Tibial artery (tissue), 4 donors: ENCODE measurements around the gene SCARB1.
"Not testable (repeated sequence)": the region's sequence is repeated elsewhere in the genome, so short reads cannot be mapped to it uniquely, and the experiment has no call there.

Experiments
- DNase-seq, 2 donors: peaks; one replicate each; pipeline ENCODE4 v3.0.0-alpha.2; 2019
- H3K27ac ChIP-seq, 2 donors: fragments of 200-600 bp; sonication (generic) in 1 of 2; 1 replicate in 1 of 2; 2 replicates in 1 of 2; pipeline ENCODE4 v1.5.1; 2018 to 2019; ENCODE audit warnings: mild to moderate bottlenecking in 1 of 2
- H3K27me3 ChIP-seq, 2 donors: fragments of 200-600 bp; sonication (generic) in 1 of 2; one replicate each; pipeline versions ENCODE4 v1.5.1 to v1.6.0; 2016 to 2019
- H3K36me3 ChIP-seq, 3 donors: fragments of 200-600 bp; sonication (generic) in 2 of 3; one replicate each; pipeline ENCODE4 v1.5.1; 2016 to 2019; ENCODE audit warnings: mild to moderate bottlenecking in 2 of 3
- H3K4me1 ChIP-seq, 4 donors: fragments of 200-600 bp; sonication (generic) in 2 of 4; 1 replicate in 3 of 4; 2 replicates in 1 of 4; pipeline ENCODE4 v1.5.1; 2016 to 2019
- H3K4me3 ChIP-seq, 2 donors: fragments of 200-600 bp; sonication (generic) in 1 of 2; 1 replicate in 1 of 2; 2 replicates in 1 of 2; pipeline ENCODE4 v1.5.1; 2018 to 2019; ENCODE audit warnings: mild to moderate bottlenecking in 2 of 2
- H3K9me3 ChIP-seq, 3 donors: fragments of 200-600 bp; sonication (generic) in 1 of 3; one replicate each; pipeline ENCODE4 v1.5.1; 2016 to 2019
- intact Hi-C: fragments of 100-400 bp; cut with DNase I; formaldehyde crosslinking; loops from one replicate; pipeline ENCODE4 v1.15.0; 2023; ENCODE audit warnings: low total_unique reads
- TF ChIP-seq, protein P1 (sequence below), 2 experiments: fragments of 200-600 bp in 1 of 2; fragments of 450-650 bp in 1 of 2; IDR thresholded peaks; one replicate each; pipeline ENCODE4 v1.5.1; 2017 to 2019; ENCODE audit warnings: antibody characterized with exemption in 2 of 2, mild to moderate bottlenecking in 1 of 2, moderate library complexity in 1 of 2

The SCARB1 gene

DNA sequence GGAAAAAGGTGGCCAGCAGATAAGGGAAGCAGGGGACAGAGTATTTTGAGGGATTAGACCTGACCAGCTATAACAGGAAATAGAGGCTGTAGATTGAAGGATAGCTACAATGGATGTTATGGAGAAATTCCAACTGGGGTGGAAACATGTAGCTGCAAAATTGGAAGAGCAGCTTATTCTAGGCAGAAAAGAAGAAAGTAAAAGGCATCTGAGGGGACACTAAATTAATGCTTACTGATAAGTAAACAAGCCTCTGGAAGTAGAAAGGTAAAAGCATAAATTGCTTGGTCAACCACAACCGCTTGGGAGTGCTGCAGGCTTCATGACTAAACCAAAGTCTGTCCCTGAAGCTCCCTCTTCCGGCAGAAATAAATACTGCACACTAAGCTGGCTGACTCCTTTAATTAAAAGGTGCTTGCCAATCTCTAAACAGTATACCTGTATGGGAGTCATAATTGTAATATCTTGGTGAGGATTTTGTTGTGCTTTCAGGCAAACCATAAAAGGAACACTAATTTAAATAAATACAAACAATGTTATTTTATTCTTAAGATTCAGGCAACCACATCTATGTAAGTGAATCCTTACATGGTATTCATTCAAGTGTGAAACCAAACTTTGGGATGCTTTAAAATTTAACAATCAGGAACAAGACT, 43.1 kb upstream of the SCARB1 start:
- H3K4me1 ChIP-seq = peaks cover 0 to 46% (median 28%) of the 10 kb centered on the region in 4 donors
- intact Hi-C loops = loop anchor here (5.0 kb wide), 1 partner anchor 36 kb away; no protein-coding TSS in a partner anchor
- TF ChIP-seq, protein P1, sequence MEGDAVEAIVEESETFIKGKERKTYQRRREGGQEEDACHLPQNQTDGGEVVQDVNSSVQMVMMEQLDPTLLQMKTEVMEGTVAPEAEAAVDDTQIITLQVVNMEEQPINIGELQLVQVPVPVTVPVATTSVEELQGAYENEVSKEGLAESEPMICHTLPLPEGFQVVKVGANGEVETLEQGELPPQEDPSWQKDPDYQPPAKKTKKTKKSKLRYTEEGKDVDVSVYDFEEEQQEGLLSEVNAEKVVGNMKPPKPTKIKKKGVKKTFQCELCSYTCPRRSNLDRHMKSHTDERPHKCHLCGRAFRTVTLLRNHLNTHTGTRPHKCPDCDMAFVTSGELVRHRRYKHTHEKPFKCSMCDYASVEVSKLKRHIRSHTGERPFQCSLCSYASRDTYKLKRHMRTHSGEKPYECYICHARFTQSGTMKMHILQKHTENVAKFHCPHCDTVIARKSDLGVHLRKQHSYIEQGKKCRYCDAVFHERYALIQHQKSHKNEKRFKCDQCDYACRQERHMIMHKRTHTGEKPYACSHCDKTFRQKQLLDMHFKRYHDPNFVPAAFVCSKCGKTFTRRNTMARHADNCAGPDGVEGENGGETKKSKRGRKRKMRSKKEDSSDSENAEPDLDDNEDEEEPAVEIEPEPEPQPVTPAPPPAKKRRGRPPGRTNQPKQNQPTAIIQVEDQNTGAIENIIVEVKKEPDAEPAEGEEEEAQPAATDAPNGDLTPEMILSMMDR (IDR thresholded peaks at IDR 0.05) = peak; percentile 94 to 95
- no peaks in the 10 kb centered on the region for H3K27me3 ChIP-seq
- peaks cover 14 to 15% (median 14%) of the 10 kb centered on the region in 3 donors for H3K36me3 ChIP-seq
- peak overlapping the region; percentile 33 to 42 for H3K27ac ChIP-seq
- peak; percentile 88 to 95 for DNase-seq
- no peaks in the 10 kb centered on the region for H3K9me3 ChIP-seq
- no peak overlapping the region for H3K4me3 ChIP-seq

DNA sequence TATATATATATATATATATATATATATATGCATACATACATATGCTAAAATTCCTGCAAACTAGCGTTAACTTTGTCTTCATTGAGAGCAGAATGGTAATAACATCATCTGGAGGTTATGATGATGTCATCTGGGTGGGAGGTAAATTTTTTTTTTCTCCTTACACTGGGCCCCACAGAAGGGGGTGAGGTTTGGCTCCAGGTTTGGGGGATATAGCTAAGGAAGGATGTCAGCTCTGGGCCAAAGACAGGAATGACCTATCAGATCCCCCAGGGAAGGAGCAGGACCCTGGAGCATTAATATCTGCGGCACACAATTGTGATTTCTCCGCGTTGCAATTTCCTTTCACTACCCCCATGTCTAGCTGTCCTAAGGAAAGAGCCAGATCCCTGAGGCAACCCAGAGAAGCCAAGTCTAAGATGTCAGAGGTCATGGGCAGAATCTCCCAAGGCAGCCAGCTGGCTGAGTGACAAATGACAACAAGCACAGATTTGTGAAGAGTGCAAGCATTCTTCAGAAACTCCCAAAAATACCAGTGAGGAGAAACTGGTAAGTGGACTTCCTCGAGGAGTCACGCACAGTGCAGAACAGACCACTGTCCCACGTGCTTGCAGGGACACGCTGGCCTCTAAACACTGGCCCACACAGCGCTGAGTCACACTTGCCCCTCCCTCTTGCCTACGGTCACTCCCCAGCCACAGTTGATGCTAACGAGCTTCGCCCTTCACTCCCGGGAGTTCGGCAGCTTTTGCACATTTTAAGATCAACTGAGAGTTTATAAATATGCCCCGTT, 40.8 kb upstream of the SCARB1 start:
- Histone ChIP-seq H3K27me3 (no peaks in the 10 kb centered on the region), H3K4me1 (peaks cover 0 to 37% (median 13%) of the 10 kb centered on the region in 4 donors), H3K27ac (peak overlapping the region; percentile 72 to 79), H3K4me3 (peak overlapping the region; percentile 6 to 26), H3K9me3 (no peaks in the 10 kb centered on the region), H3K36me3 (no peaks in the 10 kb centered on the region)
- peak; percentile 95 to 96 for DNase-seq
- TF ChIP-seq, protein P1 (IDR thresholded peaks at IDR 0.05) = no peak
- intact Hi-C loops = loop anchor here (5.0 kb wide), 2 partner anchors 38 to 127 kb away; no protein-coding TSS in a partner anchor

DNA sequence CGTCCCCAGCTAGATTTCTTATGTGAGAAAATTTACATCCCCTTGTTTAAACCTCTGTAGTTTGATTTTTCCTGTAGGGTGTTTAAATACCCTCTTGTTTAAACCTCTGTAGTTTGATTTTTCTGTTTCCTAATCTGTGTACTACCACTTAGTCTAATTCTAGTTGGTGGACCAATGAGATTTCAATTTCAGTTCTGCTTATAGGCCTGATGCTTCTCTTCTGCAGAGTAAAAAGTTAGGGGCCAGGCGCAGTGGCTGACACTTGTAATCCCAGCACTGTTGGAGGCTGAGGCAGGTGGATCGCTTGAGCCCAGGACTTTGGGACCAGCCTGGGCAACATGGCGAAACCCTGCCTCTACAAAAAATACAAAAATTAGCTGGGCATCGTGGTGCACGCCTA, 39.3 kb upstream of the SCARB1 start:
- TF ChIP-seq, protein P1 (IDR thresholded peaks at IDR 0.05) = no peak
- H3K9me3 ChIP-seq = no peaks in the 10 kb centered on the region
- peaks cover 0 to 45% (median 15%) of the 10 kb centered on the region in 4 donors for H3K4me1 ChIP-seq
- H3K27me3 ChIP-seq = no peaks in the 10 kb centered on the region
- H3K27ac ChIP-seq = no peak overlapping the region
- intact Hi-C loops = loop anchor here (5.0 kb wide), 1 partner anchor 126 kb away; no protein-coding TSS in a partner anchor
- no peaks in the 10 kb centered on the region for H3K36me3 ChIP-seq
- DNase-seq = no peak
- H3K4me3 ChIP-seq = no peak overlapping the region

DNA sequence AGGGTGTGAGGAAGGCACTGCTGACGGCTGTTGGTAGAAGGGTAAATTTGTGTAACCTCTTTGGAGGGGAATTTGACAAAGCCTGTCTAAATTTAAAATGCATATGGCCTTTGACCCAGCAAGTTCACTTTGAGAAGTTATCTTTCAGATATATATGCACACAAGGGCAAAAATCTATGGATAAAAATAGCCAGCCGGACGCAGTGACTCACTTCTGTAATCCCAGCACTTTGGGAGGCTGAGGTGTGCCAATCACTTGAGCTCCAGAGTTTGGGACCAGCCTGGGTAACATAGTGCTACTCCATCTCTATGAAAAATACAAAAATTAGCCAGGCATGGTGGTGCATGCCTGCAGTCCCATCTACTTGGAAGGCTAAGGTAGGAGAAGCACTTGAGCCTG, 37.3 kb upstream of the SCARB1 start:
- Histone ChIP-seq H3K36me3 (no peaks in the 10 kb centered on the region), H3K9me3 (no peaks in the 10 kb centered on the region), H3K27ac (no peak overlapping the region), H3K27me3 (no peaks in the 10 kb centered on the region), H3K4me1 (peaks cover 0 to 40% (median 12%) of the 10 kb centered on the region in 4 donors), H3K4me3 (no peak overlapping the region)
- intact Hi-C loops = loop anchor here (5.0 kb wide), 1 partner anchor 124 kb away; no protein-coding TSS in a partner anchor
- DNase-seq = no peak
- TF ChIP-seq, protein P1 (IDR thresholded peaks at IDR 0.05) = no peak

DNA sequence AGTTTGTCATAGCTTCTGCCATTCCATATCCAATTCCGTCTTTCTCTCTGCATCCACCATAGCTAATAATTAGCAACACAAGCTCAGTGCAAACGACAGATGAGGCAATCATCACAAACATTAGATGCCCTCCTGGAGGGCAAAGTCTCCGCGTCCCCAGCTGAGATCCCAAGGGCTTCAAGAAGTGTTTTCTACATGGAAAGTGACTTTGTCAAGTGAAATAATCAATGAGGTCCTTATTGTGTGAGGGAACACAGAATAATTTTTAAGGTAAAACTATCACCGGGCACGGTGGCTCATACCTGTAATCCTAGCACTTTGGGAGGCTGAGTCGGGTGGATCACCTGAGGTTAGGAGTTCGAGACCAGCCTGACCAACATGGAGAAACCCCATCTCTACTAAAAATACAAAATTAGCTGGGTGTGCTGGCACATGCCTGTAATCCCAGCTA, 36.7 kb upstream of the SCARB1 start:
- H3K4me3 ChIP-seq, H3K36me3 ChIP-seq: not testable (repeated sequence)

DNA sequence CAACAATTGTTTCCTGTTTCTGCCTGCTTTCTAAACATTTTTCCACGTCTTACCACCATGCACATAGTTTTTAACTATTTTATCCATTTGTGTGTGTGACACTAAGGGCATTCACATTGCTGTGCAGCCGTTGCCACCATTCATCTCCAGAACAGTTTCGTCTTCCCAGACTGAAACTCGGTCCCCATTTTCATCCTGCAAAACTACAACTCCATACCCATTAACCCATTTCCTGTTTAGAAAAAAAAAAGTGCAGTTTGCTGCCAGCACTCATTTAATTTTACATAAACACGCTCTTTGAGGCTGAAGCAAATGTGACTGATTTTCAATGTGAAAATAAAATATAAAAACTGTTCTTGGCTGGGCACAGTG, 35.2 kb upstream of the SCARB1 start:
- no peak for DNase-seq
- no peaks in the 10 kb centered on the region for H3K27me3 ChIP-seq
- no peak overlapping the region for H3K27ac ChIP-seq

More for the DNA sequence above, 36.7 kb upstream of the SCARB1 start:
- peaks cover 0 to 39% (median 12%) of the 10 kb centered on the region in 4 donors for H3K4me1 ChIP-seq
- not testable (repeated sequence) for H3K27ac ChIP-seq, H3K27me3 ChIP-seq, H3K9me3 ChIP-seq, DNase-seq
- intact Hi-C loops = loop anchor here (5.0 kb wide), 1 partner anchor 123 kb away; no protein-coding TSS in a partner anchor

More for the DNA sequence above, 35.2 kb upstream of the SCARB1 start:
- TF ChIP-seq, protein P1 (IDR thresholded peaks at IDR 0.05) = no peak
- Histone ChIP-seq H3K4me1 (peaks cover 0 to 28% (median 4%) of the 10 kb centered on the region in 4 donors), H3K9me3 (no peaks in the 10 kb centered on the region), H3K4me3 (no peak overlapping the region), H3K36me3 (no peaks in the 10 kb centered on the region)
- intact Hi-C loops = no loop called here
